Nephron (organoid): Measurements from ENCODE around the gene APLP2.
A peak's percentile ranks its signal among the peaks of the same experiment; 100 is the strongest.

ENCODE experiments used
- H3K27ac Mint-ChIP-seq, 3 experiments: 2 replicates each; pipeline ENCODE4 v1.8.0; 2020; ENCODE audit warnings: mixed read lengths in 3 of 3, mild to moderate bottlenecking in 2 of 3, moderate library complexity in 1 of 3
- H3K27me3 Mint-ChIP-seq: 2 replicates; pipeline ENCODE4 v1.8.0; 2021; ENCODE audit warnings: low read depth, mild to moderate bottlenecking, moderate library complexity, mixed read lengths
- H3K36me3 Mint-ChIP-seq: 2 replicates; pipeline ENCODE4 v1.8.0; 2020; ENCODE audit warnings: low read depth, mixed read lengths
- H3K4me1 Mint-ChIP-seq: 2 replicates; pipeline ENCODE4 v1.8.0; 2020; ENCODE audit warnings: mixed read lengths
- H3K4me3 Mint-ChIP-seq, 3 experiments: 2 replicates each; pipeline ENCODE4 v1.8.0; 2020; ENCODE audit warnings: mild to moderate bottlenecking in 3 of 3, mixed read lengths in 3 of 3, moderate library complexity in 2 of 3
- H3K9me3 Mint-ChIP-seq: 2 replicates; pipeline ENCODE4 v1.8.0; 2020; ENCODE audit warnings: mixed read lengths
- CTCF ChIP-seq, 3 experiments: fragments of 200-600 bp; sonication (generic); IDR thresholded peaks; one replicate each; pipeline ENCODE4 v1.5.0; 2021; ENCODE audit warnings: antibody characterized with exemption in 3 of 3; ENCODE audit not compliant: unreplicated experiment in 3 of 3

The APLP2 gene

GRCh38 chr11:130068546-130068985, 1.1 kb upstream of the APLP2 start:
- peaks cover 21% of the 10 kb centered on the region for H3K4me1 Mint-ChIP-seq
- TF ChIP-seq CTCF (IDR thresholded peaks at IDR 0.05; ENCODE audit: unreplicated experiment in 3 of 3), result no peak
- peak overlapping the region; percentile 82 to 96 (median 94) for H3K27ac Mint-ChIP-seq
- peaks cover 8% of the 10 kb centered on the region for H3K27me3 Mint-ChIP-seq
- H3K36me3 Mint-ChIP-seq, result no peaks in the 10 kb centered on the region
- H3K4me3 Mint-ChIP-seq, result peak overlapping the region; percentile 89 to 99 (median 92)
- H3K9me3 Mint-ChIP-seq, result no peaks in the 10 kb centered on the region

GRCh38 chr11:130068986-130069658, 572 bp upstream of the APLP2 start:
- Mint-ChIP-seq H3K9me3 (no peaks in the 10 kb centered on the region), H3K4me3 (peak overlapping the region; percentile 89 to 99 (median 92)), H3K4me1 (peaks cover 21% of the 10 kb centered on the region), H3K27me3 (peaks cover 3% of the 10 kb centered on the region), H3K27ac (peak overlapping the region; percentile 82 to 96 (median 94)), H3K36me3 (no peaks in the 10 kb centered on the region)
- peak in 1 of 3 experiments; percentile 6 for TF ChIP-seq CTCF (IDR thresholded peaks at IDR 0.05; ENCODE audit: unreplicated experiment in 3 of 3)

- Mint-ChIP-seq H3K27me3 (no peaks in the 10 kb centered on the region), H3K4me1 (peaks cover 21% of the 10 kb centered on the region), H3K9me3 (no peaks in the 10 kb centered on the region), H3K27ac (peak overlapping the region; percentile 82 to 96 (median 86)), H3K36me3 (no peaks in the 10 kb centered on the region), H3K4me3 (peak overlapping the region; percentile 92 to 99 (median 97))
- peak in 1 of 3 experiments; percentile 1 for TF ChIP-seq CTCF (IDR thresholded peaks at IDR 0.05; ENCODE audit: unreplicated experiment in 3 of 3)
These were observed 583 bp downstream of the APLP2 start for GRCh38 chr11:130070109-130070845.

GRCh38 chr11:130070846-130071200, 1.1 kb downstream of the APLP2 start:
- peak overlapping the region; percentile 91 to 98 (median 95) for H3K4me3 Mint-ChIP-seq
- H3K9me3 Mint-ChIP-seq, result no peaks in the 10 kb centered on the region
- no peaks in the 10 kb centered on the region for H3K27me3 Mint-ChIP-seq
- peaks cover 21% of the 10 kb centered on the region for H3K4me1 Mint-ChIP-seq
- H3K27ac Mint-ChIP-seq, result peak overlapping the region; percentile 81 to 89 (median 86)
- no peak for TF ChIP-seq CTCF (IDR thresholded peaks at IDR 0.05; ENCODE audit: unreplicated experiment in 3 of 3)
- peaks cover 4% of the 10 kb centered on the region for H3K36me3 Mint-ChIP-seq

- Mint-ChIP-seq H3K27ac (peak overlapping the region; percentile 81 to 89 (median 86)), H3K4me1 (peaks cover 21% of the 10 kb centered on the region), H3K9me3 (no peaks in the 10 kb centered on the region), H3K4me3 (peak overlapping the region; percentile 91 to 98 (median 95)), H3K36me3 (peaks cover 5% of the 10 kb centered on the region), H3K27me3 (no peaks in the 10 kb centered on the region)
- no peak for TF ChIP-seq CTCF (IDR thresholded peaks at IDR 0.05; ENCODE audit: unreplicated experiment in 3 of 3)
These were observed 1.6 kb downstream of the APLP2 start for GRCh38 chr11:130071211-130071712.
